Kidney (tissue), 14 donors: Measurements from ENCODE around the gene UBA1. TPM values are rescaled to one million over a fixed set of nuclear protein-coding genes. Genes with fewer than 3 reads are reported as not detected.

Source experiments
- DNase-seq, 5 donors: peaks; one replicate each; pipeline ENCODE4 v3.0.0-alpha.2; 2013 to 2020
- FAIRE-seq: peaks from 2 replicates; lab custom pipeline; 2012; peaks lifted over from hg19 to GRCh38; lab: Jason Lieb, UNC
- H3K27ac ChIP-seq, 2 donors: one replicate each; pipeline ENCODE4 v1.7.0; 2013; ENCODE audit warnings: low read depth in 2 of 2, low read length in 2 of 2, inconsistent platforms in 1 of 2
- H3K27me3 ChIP-seq: one replicate; pipeline ENCODE4 v1.7.1; 2013; ENCODE audit warnings: low read length, inconsistent platforms; ENCODE audit not compliant: control insufficient read depth, insufficient read depth
- H3K36me3 ChIP-seq, 3 donors: one replicate each; pipeline versions ENCODE4 v1.7.0 to v1.7.1; 2013; ENCODE audit warnings: low read length in 3 of 3, control low read depth in 1 of 3, inconsistent platforms in 1 of 3; ENCODE audit not compliant: insufficient read depth in 3 of 3, control insufficient read depth in 2 of 3
- H3K4me1 ChIP-seq, 3 donors: one replicate each; pipeline versions ENCODE4 v1.7.0 to v1.7.1; 2013; ENCODE audit warnings: low read length in 3 of 3, inconsistent platforms in 1 of 3, low read depth in 1 of 3; ENCODE audit not compliant: control insufficient read depth in 2 of 3, insufficient read depth in 2 of 3
- H3K4me3 ChIP-seq, 3 donors: one replicate each; pipeline versions ENCODE4 v1.7.0 to v1.8.1; 2013; ENCODE audit warnings: low read length in 3 of 3, control low read depth in 1 of 3, inconsistent platforms in 1 of 3
- H3K9ac ChIP-seq, 3 donors: one replicate each; pipeline versions ENCODE4 v1.7.0 to v1.7.1; 2013; ENCODE audit warnings: low read length in 3 of 3, control low read depth in 1 of 3, inconsistent platforms in 1 of 3
- H3K9me3 ChIP-seq, 3 donors: one replicate each; pipeline versions ENCODE4 v1.7.0 to v1.7.1; 2013; ENCODE audit warnings: low read length in 3 of 3, control low read depth in 1 of 3, inconsistent platforms in 1 of 3; ENCODE audit not compliant: control insufficient read depth in 2 of 3, insufficient read depth in 1 of 3
- CTCF ChIP-seq: IDR thresholded peaks from 3 replicates; pipeline ENCODE4 v1.5.1; 2012; ENCODE audit warnings: mild to moderate bottlenecking, moderate library complexity, borderline replicate concordance; ENCODE audit not compliant: insufficient read depth; ENCODE audit errors: extremely low read depth
- intact Hi-C: fragments of 100-400 bp; cut with DNase I; formaldehyde crosslinking; loops from one replicate; pipeline ENCODE4 v1.11.1; 2022
- polyA plus RNA-seq: library from polyadenylated mRNA; stranded (reverse); fragments of 350-450 nt; fragmentation: Illumina TruSeq; extraction: RNeasy Lipid Tissue Mini Kit (QIAGEN cat#74804); gene quantifications from one replicate; pipeline ENCODE4 v1.2.3, GENCODE V29; 2014; ENCODE audit warnings: low read depth, low replicate concordance; ENCODE audit not compliant: insufficient read depth
- total RNA-seq: library from RNA; stranded (reverse); fragmentation: NEBNext Ultra II Directional; extraction: Animal tissue kit (Norgen Biotek cat#: 25700); gene quantifications from one replicate; pipeline ENCODE4 v1.2.1, GENCODE V29; 2021
- donor health status: control.
- donor health status: control.
- donor health status: control.
- donor health status: control.
- donor health status: control.
- donor health status: DM: yes; HTN: yes; CAD: no.
- donor health status: Normal renal cell carcinoma (clear cell type).

UBA1 gene
- total and polyA plus RNA-seq, 2 donors from 2014 or later = 155 to 218 TPM

GRCh38 chrX:47206316-47206715 lies 12.7 kb downstream of the UBA1 start:
- Histone ChIP-seq H3K36me3 (peaks cover 27 to 73% (median 36%) of the 10 kb centered on the region in 3 donors), H3K4me1 (no peaks in the 10 kb centered on the region), H3K27ac (no peak overlapping the region), H3K27me3 (no peaks in the 10 kb centered on the region), H3K9me3 (no peaks in the 10 kb centered on the region), H3K4me3 (no peak overlapping the region), H3K9ac (no peak overlapping the region)
- intact Hi-C loops = no loop called here
- no peak for TF ChIP-seq CTCF
- no peak for DNase-seq
- no peak for FAIRE-seq

- Histone ChIP-seq H3K27me3 (no peaks in the 10 kb centered on the region), H3K36me3 (peaks cover 35 to 75% (median 38%) of the 10 kb centered on the region in 3 donors), H3K4me3 (no peak overlapping the region), H3K9ac (no peak overlapping the region), H3K27ac (no peak overlapping the region), H3K4me1 (no peaks in the 10 kb centered on the region), H3K9me3 (no peaks in the 10 kb centered on the region)
- intact Hi-C loops = no loop called here
- no peak for TF ChIP-seq CTCF
- DNase-seq = peak in 1 of 5 donors; percentile 28
- no peak for FAIRE-seq
Measured at GRCh38 chrX:47208108-47208507, 14.5 kb downstream of the UBA1 start.

- DNase-seq = peak in 1 of 5 donors; percentile 40
- TF ChIP-seq CTCF = no peak
- intact Hi-C loops = no loop called here
- no peak overlapping the region for H3K4me3 ChIP-seq
- H3K36me3 ChIP-seq = peaks cover 41 to 81% (median 42%) of the 10 kb centered on the region in 3 donors
- H3K9ac ChIP-seq = no peak overlapping the region
- no peak overlapping the region for H3K27ac ChIP-seq
- no peaks in the 10 kb centered on the region for H3K9me3 ChIP-seq
- no peaks in the 10 kb centered on the region for H3K4me1 ChIP-seq
- no peak for FAIRE-seq
- H3K27me3 ChIP-seq = no peaks in the 10 kb centered on the region
Measured at GRCh38 chrX:47209508-47210238, 16.0 kb downstream of the UBA1 start.
